ENCODE data around the gene ATP8A2.

- no peak for TF ChIP-seq POLR2AphosphoS5 (IDR thresholded peaks at IDR 0.05; ENCODE audit: borderline replicate concordance, low read depth, low read length)
- no peak for TF ChIP-seq EZH2 (IDR thresholded peaks at IDR 0.05)
Measured at GRCh38 chr13:25702386-25702785, 330.6 kb downstream of the ATP8A2 start.
